ENCODE measurements around the gene ANKMY2.
A peak's percentile ranks its signal among the peaks of the same experiment; 100 is the strongest.
"Not testable (repeated sequence)": the region's sequence is repeated elsewhere in the genome, so short reads cannot be mapped to it uniquely, and the experiment has no call there.

Gene ANKMY2

GRCh38 chr7:16645593-16646471, at the start of gene ANKMY2, which contains the start of gene BZW2:
Gene ANKMY2 (minus strand): TSS chr7:16645754. CDS start chr7:16645573, 181 bp downstream.
Gene BZW2 (plus strand): TSS chr7:16646181. CDS start chr7:16665444, 19,263 bp downstream.
- DNase-seq (ENCODE audit: low read depth) = peak; percentile 90

- no peak for DNase-seq (ENCODE audit: low read depth)
These were observed 49.3 kb upstream of the ANKMY2 start for GRCh38 chr7:16694806-16695205.

- no peak for DNase-seq (ENCODE audit: low read depth)
These were observed 48.2 kb upstream of the ANKMY2 start for GRCh38 chr7:16693601-16694318.

- DNase-seq (ENCODE audit: low read depth) = no peak
These were observed 45.7 kb upstream of the ANKMY2 start for GRCh38 chr7:16691241-16691640.

GRCh38 chr7:16688249-16688648, 42.7 kb upstream of the ANKMY2 start:
- no peak for DNase-seq (ENCODE audit: low read depth)

GRCh38 chr7:16685535-16685934, 40.0 kb upstream of the ANKMY2 start:
- DNase-seq (ENCODE audit: low read depth) = no peak

- DNase-seq (ENCODE audit: low read depth) = no peak
These were observed 39.4 kb upstream of the ANKMY2 start for GRCh38 chr7:16684935-16685334.

GRCh38 chr7:16678645-16679566, 33.4 kb upstream of the ANKMY2 start:
- not testable (repeated sequence) for DNase-seq (ENCODE audit: low read depth)

GRCh38 chr7:16677978-16678494, 32.5 kb upstream of the ANKMY2 start:
- DNase-seq (ENCODE audit: low read depth) = no peak

GRCh38 chr7:16675277-16675676, 29.7 kb upstream of the ANKMY2 start:
- no peak for DNase-seq (ENCODE audit: low read depth)

- DNase-seq (ENCODE audit: low read depth) = no peak
These were observed 26.3 kb upstream of the ANKMY2 start for GRCh38 chr7:16671811-16672210.

GRCh38 chr7:16670731-16671344, 25.3 kb upstream of the ANKMY2 start:
- DNase-seq (ENCODE audit: low read depth) = no peak

- DNase-seq (ENCODE audit: low read depth) = peak; percentile 43
These were observed 24.5 kb upstream of the ANKMY2 start for GRCh38 chr7:16670021-16670420.

- peak; percentile 28 for DNase-seq (ENCODE audit: low read depth)
These were observed 24.0 kb upstream of the ANKMY2 start for GRCh38 chr7:16669581-16669980.

GRCh38 chr7:16668978-16669377, 23.4 kb upstream of the ANKMY2 start:
- no peak for DNase-seq (ENCODE audit: low read depth)

- peak; percentile 99 for DNase-seq (ENCODE audit: low read depth)
These were observed 22.7 kb upstream of the ANKMY2 start for GRCh38 chr7:16668049-16668858.

GRCh38 chr7:16667355-16667754, 21.8 kb upstream of the ANKMY2 start:
- DNase-seq (ENCODE audit: low read depth) = no peak

- no peak for DNase-seq (ENCODE audit: low read depth)
These were observed 16.4 kb upstream of the ANKMY2 start for GRCh38 chr7:16661924-16662323.

- DNase-seq (ENCODE audit: low read depth) = peak; percentile 90
These were observed 15.3 kb upstream of the ANKMY2 start for GRCh38 chr7:16660702-16661464.
